Stimulated activated naive CD8-positive, alpha-beta T cell treated with anti-CD3 and anti-CD28 coated beads, Interleukin-15, amount 100 ng/mL, for 72 hours (primary cell): ENCODE data around the gene RSBN1L.

Experiments used
- ATAC-seq: fragments of 150-1000 bp; cut with Tn5 transposase; 2 replicates; pipeline ENCODE4 v1.10.0; 2021; ENCODE audit warnings: mild to moderate bottlenecking, moderate library complexity
- DNase-seq, 2 donors: peaks; one replicate each; pipeline ENCODE4 v3.0.0; 2021 to 2022
- H3K27ac Mint-ChIP-seq, 2 donors: one replicate each; pipeline ENCODE4 v1.8.0; 2022; ENCODE audit warnings: mild to moderate bottlenecking in 2 of 2, mixed read lengths in 2 of 2, moderate library complexity in 2 of 2
- H3K27me3 Mint-ChIP-seq: one replicate; pipeline ENCODE4 v1.8.0; 2022; ENCODE audit warnings: mixed read lengths
- H3K4me1 Mint-ChIP-seq: one replicate; pipeline ENCODE4 v1.8.0; 2022; ENCODE audit warnings: mild to moderate bottlenecking, mixed read lengths
- H3K4me3 Mint-ChIP-seq, 2 donors: one replicate each; pipeline ENCODE4 v1.8.0; 2022; ENCODE audit warnings: mild to moderate bottlenecking in 2 of 2, mixed read lengths in 2 of 2, moderate library complexity in 1 of 2
- H3K9me3 Mint-ChIP-seq, 2 donors: one replicate each; pipeline ENCODE4 v1.8.0; 2022; ENCODE audit warnings: mixed read lengths in 2 of 2

Gene RSBN1L

DNA sequence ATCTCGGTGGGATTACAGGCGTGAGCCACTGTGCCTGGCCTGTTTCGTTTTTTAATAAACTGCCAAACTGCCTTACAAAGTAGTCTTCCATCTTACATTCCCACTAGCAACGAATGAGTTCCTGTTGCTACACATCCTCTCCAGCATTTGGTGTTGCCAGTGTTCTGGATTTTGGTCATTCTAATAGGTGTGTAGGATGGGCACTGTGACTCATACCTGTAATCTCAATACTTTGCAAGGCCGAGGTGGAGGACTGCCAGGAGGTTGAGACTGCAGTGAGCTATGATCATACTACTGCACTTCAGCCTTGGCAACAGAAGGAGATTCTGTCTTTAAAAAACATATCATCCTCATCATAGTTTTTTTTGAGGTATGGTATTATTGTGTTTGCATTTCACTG, 21.4 kb upstream of the RSBN1L start:
- Mint-ChIP-seq H3K9me3 (no peaks in the 10 kb centered on the region), H3K27me3 (no peaks in the 10 kb centered on the region), H3K27ac (no peak overlapping the region), H3K4me1 (no peaks in the 10 kb centered on the region), H3K4me3 (no peak overlapping the region)
- DNase-seq (peak in 1 of 2 donors; percentile 23), ATAC-seq (peak; percentile 85)

GRCh38 chr7:77679608-77680007, 16.7 kb upstream of the RSBN1L start:
- Mint-ChIP-seq H3K27me3 (no peaks in the 10 kb centered on the region), H3K4me1 (no peaks in the 10 kb centered on the region), H3K9me3 (no peaks in the 10 kb centered on the region), H3K4me3 (no peak overlapping the region), H3K27ac (no peak overlapping the region)
- no peak for ATAC-seq
- DNase-seq = no peak

DNA sequence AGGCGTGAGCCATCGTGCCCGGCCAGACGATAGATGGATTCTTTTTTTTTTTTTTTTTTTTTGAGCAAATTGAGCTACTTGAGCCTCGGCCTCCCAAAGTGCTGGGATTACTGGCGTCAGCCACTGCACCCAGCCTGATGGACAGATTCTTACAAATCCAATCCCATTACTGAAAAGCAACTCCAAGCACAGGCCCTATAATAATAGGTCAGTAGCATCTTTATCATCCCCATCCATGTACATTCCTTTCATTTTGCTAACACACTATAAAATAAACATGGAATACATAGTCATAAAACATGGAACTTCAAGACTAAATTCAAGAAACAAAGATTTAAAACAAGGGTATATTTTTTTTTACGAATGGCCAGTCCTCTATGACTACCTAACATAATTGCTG, 16.0 kb upstream of the RSBN1L start:
- H3K4me1 Mint-ChIP-seq = no peaks in the 10 kb centered on the region
- no peak overlapping the region for H3K4me3 Mint-ChIP-seq
- H3K9me3 Mint-ChIP-seq = no peaks in the 10 kb centered on the region
- ATAC-seq (no peak), DNase-seq (no peak)
- no peak overlapping the region for H3K27ac Mint-ChIP-seq
- no peaks in the 10 kb centered on the region for H3K27me3 Mint-ChIP-seq

GRCh38 chr7:77684030-77684429, 12.2 kb upstream of the RSBN1L start:
- no peak overlapping the region for H3K27ac Mint-ChIP-seq
- H3K27me3 Mint-ChIP-seq = no peaks in the 10 kb centered on the region
- no peak overlapping the region for H3K4me3 Mint-ChIP-seq
- ATAC-seq (no peak), DNase-seq (no peak)
- peaks cover 18% of the 10 kb centered on the region for H3K4me1 Mint-ChIP-seq
- H3K9me3 Mint-ChIP-seq = peaks cover 0 to 3% of the 10 kb centered on the region in 2 donors

GRCh38 chr7:77685233-77685632, 11.0 kb upstream of the RSBN1L start:
- Mint-ChIP-seq H3K4me3 (no peak overlapping the region), H3K9me3 (peaks cover 0 to 3% of the 10 kb centered on the region in 2 donors), H3K4me1 (peaks cover 18% of the 10 kb centered on the region), H3K27me3 (no peaks in the 10 kb centered on the region), H3K27ac (no peak overlapping the region)
- DNase-seq (no peak), ATAC-seq (no peak)

DNA sequence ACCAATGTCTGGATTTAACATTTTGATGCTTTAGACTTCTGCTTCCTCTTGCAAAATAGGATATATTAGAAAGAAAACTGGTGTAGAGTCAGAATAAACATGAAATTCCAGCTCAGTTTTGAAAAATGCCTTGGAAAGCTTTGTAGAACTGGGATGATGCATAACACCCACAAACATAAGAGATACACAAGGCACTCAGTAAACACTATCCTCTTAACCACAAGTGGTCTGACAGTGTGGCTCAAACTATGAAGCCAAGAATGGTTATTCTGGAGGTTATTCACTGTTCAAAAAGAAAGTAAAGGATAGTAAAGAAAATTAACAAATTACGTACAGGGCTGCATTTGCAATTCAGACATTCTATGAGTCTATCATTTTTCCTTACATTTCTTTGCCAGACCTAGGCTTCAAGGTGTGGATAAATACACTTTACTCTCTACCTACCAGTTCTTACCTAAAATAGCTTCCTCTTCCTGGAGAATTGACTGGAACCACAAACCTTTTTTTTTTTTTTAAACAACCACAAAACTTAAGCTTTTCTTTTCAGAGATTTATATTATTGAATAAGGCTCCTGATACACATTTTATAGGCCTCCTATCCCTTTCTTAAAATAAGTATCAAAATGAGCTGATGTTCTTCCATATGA, 9.0 kb upstream of the RSBN1L start:
- Mint-ChIP-seq H3K4me1 (peaks cover 18% of the 10 kb centered on the region), H3K9me3 (peaks cover 0 to 3% of the 10 kb centered on the region in 2 donors), H3K4me3 (peak overlapping the region in 1 of 2 donors; percentile 57), H3K27ac (no peak overlapping the region), H3K27me3 (no peaks in the 10 kb centered on the region)
- ATAC-seq (no peak), DNase-seq (no peak)

- H3K27me3 Mint-ChIP-seq = no peaks in the 10 kb centered on the region
- no peak overlapping the region for H3K27ac Mint-ChIP-seq
- H3K4me1 Mint-ChIP-seq = peaks cover 18% of the 10 kb centered on the region
- peak overlapping the region in 1 of 2 donors; percentile 57 for H3K4me3 Mint-ChIP-seq
- peaks cover 0 to 3% of the 10 kb centered on the region in 2 donors for H3K9me3 Mint-ChIP-seq
- ATAC-seq (peak; percentile 89), DNase-seq (peak; percentile 9 to 64)
These were observed 8.5 kb upstream of the RSBN1L start for GRCh38 chr7:77687747-77688144.

- Mint-ChIP-seq H3K27ac (no peak overlapping the region), H3K4me1 (peaks cover 35% of the 10 kb centered on the region), H3K27me3 (no peaks in the 10 kb centered on the region), H3K4me3 (no peak overlapping the region), H3K9me3 (peaks cover 0 to 3% of the 10 kb centered on the region in 2 donors)
- ATAC-seq = no peak
- DNase-seq = no peak
These were observed 6.0 kb upstream of the RSBN1L start for GRCh38 chr7:77690289-77690688.

- DNase-seq (no peak), ATAC-seq (no peak)
- peaks cover 34% of the 10 kb centered on the region for H3K4me1 Mint-ChIP-seq
- H3K27ac Mint-ChIP-seq = no peak overlapping the region
- no peaks in the 10 kb centered on the region for H3K27me3 Mint-ChIP-seq
- no peak overlapping the region for H3K4me3 Mint-ChIP-seq
- H3K9me3 Mint-ChIP-seq = peaks cover 0 to 3% of the 10 kb centered on the region in 2 donors
These were observed 4.3 kb upstream of the RSBN1L start for GRCh38 chr7:77691892-77692491.

- Mint-ChIP-seq H3K27ac (peak overlapping the region in 1 of 2 donors; percentile 13), H3K4me3 (peak overlapping the region; percentile 3 to 9), H3K27me3 (no peaks in the 10 kb centered on the region), H3K9me3 (no peaks in the 10 kb centered on the region), H3K4me1 (peaks cover 28% of the 10 kb centered on the region)
- ATAC-seq (no peak), DNase-seq (no peak)
These were observed 2.3 kb upstream of the RSBN1L start for GRCh38 chr7:77693830-77694583.

GRCh38 chr7:77696643-77697534, 630 bp downstream of the RSBN1L start:
- Mint-ChIP-seq H3K9me3 (no peaks in the 10 kb centered on the region), H3K4me3 (peak overlapping the region; percentile 97 to 98), H3K27ac (peak overlapping the region; percentile 97 to 98), H3K4me1 (peaks cover 57% of the 10 kb centered on the region), H3K27me3 (no peaks in the 10 kb centered on the region)
- ATAC-seq (peak; percentile 62), DNase-seq (peak; percentile 70)

DNA sequence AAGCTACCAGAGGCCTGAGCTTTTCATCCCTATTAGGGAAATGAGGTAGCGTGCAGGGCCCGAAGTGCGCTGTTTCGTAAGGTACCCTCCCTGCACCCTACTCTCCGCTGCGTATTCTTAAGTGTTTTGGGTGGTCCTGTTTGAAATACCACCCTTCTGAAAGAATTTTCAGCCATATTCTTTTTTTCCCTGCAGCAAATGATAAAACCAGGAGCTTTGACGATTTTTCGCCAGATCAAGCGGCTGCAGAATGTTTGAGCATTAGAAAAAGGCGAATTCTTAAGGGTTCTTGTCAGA, 1.2 kb downstream of the RSBN1L start:
- DNase-seq (peak in 1 of 2 donors; percentile 20), ATAC-seq (no peak)
- Mint-ChIP-seq H3K27me3 (no peaks in the 10 kb centered on the region), H3K4me3 (peak overlapping the region; percentile 97 to 98), H3K9me3 (no peaks in the 10 kb centered on the region), H3K4me1 (peaks cover 63% of the 10 kb centered on the region), H3K27ac (peak overlapping the region; percentile 93 to 94)

DNA sequence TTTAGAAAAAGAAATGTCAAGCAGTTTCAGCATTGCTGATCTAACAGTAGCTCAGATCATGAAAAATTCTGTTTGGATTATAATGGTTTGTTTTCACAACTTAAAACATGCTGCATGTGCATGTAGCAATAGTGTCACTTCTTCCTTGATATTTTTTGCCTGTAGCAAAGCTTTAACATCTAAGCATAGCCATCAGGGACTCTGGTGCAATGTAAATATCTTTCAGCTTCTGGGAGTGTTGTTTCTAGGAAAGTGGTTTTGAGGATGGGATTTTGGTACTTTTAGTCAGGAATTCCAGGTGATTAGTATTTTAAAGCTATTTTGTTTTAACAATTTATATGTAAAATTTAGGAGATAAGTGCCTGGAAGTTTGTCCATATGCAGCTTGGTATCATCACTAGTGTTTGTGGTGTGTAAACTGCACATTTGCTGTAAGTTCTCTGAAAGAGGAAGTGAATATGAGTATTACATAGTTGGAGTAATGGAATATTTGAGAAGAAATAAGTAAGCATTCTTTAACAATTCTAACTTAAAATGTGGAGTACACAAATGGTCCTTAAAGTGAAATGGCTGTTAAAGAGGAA, 1.9 kb downstream of the RSBN1L start:
- Mint-ChIP-seq H3K4me1 (peaks cover 67% of the 10 kb centered on the region), H3K27ac (peak overlapping the region in 1 of 2 donors; percentile 30), H3K27me3 (no peaks in the 10 kb centered on the region), H3K9me3 (no peaks in the 10 kb centered on the region), H3K4me3 (peak overlapping the region; percentile 97 to 98)
- no peak for ATAC-seq
- DNase-seq = no peak

- H3K27ac Mint-ChIP-seq = no peak overlapping the region
These were observed 2.8 kb downstream of the RSBN1L start for GRCh38 chr7:77699056-77699455.

GRCh38 chr7:77702513-77702912, 6.3 kb downstream of the RSBN1L start:
- no peak for DNase-seq
- Mint-ChIP-seq H3K27ac (peak overlapping the region; percentile 2 to 11), H3K4me1 (peaks cover 60% of the 10 kb centered on the region)

More at GRCh38 chr7:77699056-77699455, 2.8 kb downstream of the RSBN1L start:
- Mint-ChIP-seq H3K27me3 (no peaks in the 10 kb centered on the region), H3K4me3 (peak overlapping the region; percentile 57 to 97), H3K4me1 (peaks cover 67% of the 10 kb centered on the region), H3K9me3 (no peaks in the 10 kb centered on the region)
- no peak for ATAC-seq
- DNase-seq = no peak

More at GRCh38 chr7:77702513-77702912, 6.3 kb downstream of the RSBN1L start:
- Mint-ChIP-seq H3K27me3 (no peaks in the 10 kb centered on the region), H3K9me3 (no peaks in the 10 kb centered on the region), H3K4me3 (peak overlapping the region in 1 of 2 donors; percentile 9)
- ATAC-seq = no peak
